GM21528 (cell line): ENCODE results near the gene GNB2.
"Not testable (repeated sequence)": the region's sequence is repeated elsewhere in the genome, so short reads cannot be mapped to it uniquely, and the experiment has no call there.

Source experiments
- ATAC-seq: cut with Tn5 transposase; IDR thresholded peaks from one replicate; pipeline ENCODE4 v1.9.1; 2021; ENCODE audit warnings: mild to moderate bottlenecking, moderate library complexity; ENCODE audit not compliant: unreplicated experiment, low FRiP score

The GNB2 gene

DNA sequence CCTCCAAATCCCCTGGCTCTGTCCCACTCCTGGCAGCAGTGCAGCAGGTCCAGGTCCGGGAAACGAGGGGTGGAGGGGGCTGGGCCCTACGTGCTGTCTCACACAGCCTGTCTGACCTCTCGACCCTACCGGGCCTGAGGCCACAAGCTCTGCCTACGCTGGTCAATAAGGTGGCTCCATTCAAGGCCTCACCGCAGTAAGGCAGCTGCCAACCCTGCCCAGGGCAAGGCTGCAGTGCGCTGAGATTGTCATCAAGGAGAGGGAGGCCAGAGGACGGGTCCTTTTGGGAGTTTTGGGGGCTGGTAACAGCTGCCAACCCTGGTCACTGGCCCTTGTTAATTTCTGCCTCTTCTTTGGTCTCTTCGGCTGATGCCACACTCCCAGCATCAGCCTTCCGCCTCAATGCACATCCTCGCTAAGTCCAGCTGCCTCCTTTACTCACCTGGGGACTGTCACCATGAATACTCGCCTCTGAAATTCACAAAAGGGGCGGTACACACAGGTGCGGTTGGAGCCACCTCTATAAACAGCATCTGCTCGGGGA lies 50.3 kb downstream of the GNB2 start:
- ATAC-seq = no peak

DNA sequence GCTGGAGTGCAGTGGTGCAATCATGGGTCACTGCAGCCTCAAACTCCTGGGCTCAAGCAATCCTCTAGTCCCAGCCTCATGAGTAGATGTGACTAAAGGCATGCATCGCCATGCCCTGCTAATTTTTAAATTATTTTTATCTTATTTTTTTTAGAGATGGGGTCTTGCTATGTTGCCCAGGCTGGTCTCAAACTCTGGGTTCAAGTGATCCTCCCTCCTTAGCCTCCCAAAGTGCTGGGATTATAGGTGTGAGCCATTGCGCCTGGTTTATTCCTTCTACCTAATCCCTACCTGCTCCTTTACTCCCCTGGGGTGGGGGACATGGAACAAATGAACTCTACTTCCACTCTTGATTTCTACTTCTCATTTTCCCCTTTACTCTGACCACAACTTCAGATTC lies 50.8 kb downstream of the GNB2 start:
- not testable (repeated sequence) for ATAC-seq

DNA sequence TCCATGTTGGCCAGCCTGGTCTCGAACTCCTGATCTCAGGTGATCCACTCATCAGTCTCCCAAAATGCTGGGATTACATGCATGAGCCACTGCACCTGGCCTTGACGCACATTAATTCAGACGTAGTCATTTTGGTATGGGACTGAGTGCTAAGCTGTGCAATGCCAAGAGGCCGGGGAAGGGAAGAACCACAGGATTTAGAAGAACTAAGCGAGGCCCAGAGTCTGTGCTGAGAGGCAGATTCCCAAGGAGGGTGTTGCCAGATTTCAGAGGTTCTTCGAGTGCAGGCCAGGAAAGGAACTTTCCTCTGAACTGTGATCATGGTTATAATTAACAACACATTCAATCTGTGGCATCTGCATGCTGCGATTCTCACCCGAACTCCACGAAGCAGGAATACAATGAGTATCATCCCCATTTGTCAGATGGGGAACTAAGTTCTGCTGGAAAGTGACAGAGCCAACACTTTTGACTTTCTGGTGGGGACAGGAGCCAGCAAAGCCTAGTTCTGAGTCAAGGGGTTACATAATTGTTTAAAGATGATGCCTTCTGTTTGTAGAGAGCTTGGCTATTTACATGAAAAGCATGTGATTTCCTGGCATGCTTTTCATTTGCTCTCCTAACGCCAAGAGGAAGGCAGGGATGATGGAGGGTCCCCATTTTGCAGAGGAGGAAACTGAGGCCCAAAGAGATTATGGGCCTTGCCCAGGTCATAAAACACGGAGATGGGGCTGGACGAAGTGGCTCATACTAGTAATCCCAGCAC lies 53.6 kb downstream of the GNB2 start:
- no peak for ATAC-seq

GRCh38 chr7:100728196-100728595 lies 54.7 kb downstream of the GNB2 start:
- ATAC-seq = no peak
